Hepatic stellate cell (primary cell): ENCODE results near the gene KCND3.

ENCODE experiments used
- DNase-seq: peaks from one replicate; pipeline ENCODE4 v3.0.0; 2011; ENCODE audit warnings: low spot score

KCND3 gene

GRCh38 chr1:111776391-111776790 lies 213.1 kb downstream of the KCND3 start:
- peak; percentile 51 for DNase-seq

GRCh38 chr1:111775966-111776365 lies 213.5 kb downstream of the KCND3 start:
- no peak for DNase-seq

GRCh38 chr1:111770916-111771315 lies 218.6 kb downstream of the KCND3 start:
- DNase-seq = no peak

GRCh38 chr1:111769517-111770146 lies 219.8 kb downstream of the KCND3 start:
- peak; percentile 36 for DNase-seq

GRCh38 chr1:111768625-111769024 lies 220.8 kb downstream of the KCND3 start:
- no peak for DNase-seq

GRCh38 chr1:111768023-111768422 lies 221.4 kb downstream of the KCND3 start:
- DNase-seq = no peak

GRCh38 chr1:111762332-111762731 lies 227.1 kb downstream of the KCND3 start:
- DNase-seq = no peak

- DNase-seq = no peak
Measured at GRCh38 chr1:111761717-111762116, 227.8 kb downstream of the KCND3 start.

- DNase-seq = no peak
Measured at GRCh38 chr1:111758373-111758772, 231.1 kb downstream of the KCND3 start.

GRCh38 chr1:111756124-111756513 lies 233.3 kb downstream of the KCND3 start:
- DNase-seq = no peak

GRCh38 chr1:111755331-111756123 lies 233.9 kb downstream of the KCND3 start, which contains the start of gene DDX20:
TSS of gene DDX20 (plus strand) at chr1:111755901. CDS start at chr1:111755925, 24 bp downstream.
- peak; percentile 92 for DNase-seq

- peak; percentile 75 for DNase-seq
Measured at GRCh38 chr1:111754984-111755330, 234.5 kb downstream of the KCND3 start.

GRCh38 chr1:111751906-111752575 lies 237.4 kb downstream of the KCND3 start:
- DNase-seq = no peak

GRCh38 chr1:111750856-111751255 lies 238.6 kb downstream of the KCND3 start:
- no peak for DNase-seq

GRCh38 chr1:111749628-111750027 lies 239.8 kb downstream of the KCND3 start:
- DNase-seq = no peak

GRCh38 chr1:111747947-111748346 lies 241.5 kb downstream of the KCND3 start:
- DNase-seq = no peak

- DNase-seq = peak; percentile 65
Measured at GRCh38 chr1:111747282-111747734, 242.2 kb downstream of the KCND3 start.

GRCh38 chr1:111746614-111746999 lies 242.9 kb downstream of the KCND3 start:
- no peak for DNase-seq

GRCh38 chr1:111745675-111746613 lies 243.5 kb downstream of the KCND3 start:
- no peak for DNase-seq

GRCh38 chr1:111743679-111744101 lies 245.8 kb downstream of the KCND3 start:
- DNase-seq = peak; percentile 78

GRCh38 chr1:111742938-111743549 lies 246.4 kb downstream of the KCND3 start:
- DNase-seq = peak; percentile 78
